Measurements from ENCODE around the gene MBD1.

DNA sequence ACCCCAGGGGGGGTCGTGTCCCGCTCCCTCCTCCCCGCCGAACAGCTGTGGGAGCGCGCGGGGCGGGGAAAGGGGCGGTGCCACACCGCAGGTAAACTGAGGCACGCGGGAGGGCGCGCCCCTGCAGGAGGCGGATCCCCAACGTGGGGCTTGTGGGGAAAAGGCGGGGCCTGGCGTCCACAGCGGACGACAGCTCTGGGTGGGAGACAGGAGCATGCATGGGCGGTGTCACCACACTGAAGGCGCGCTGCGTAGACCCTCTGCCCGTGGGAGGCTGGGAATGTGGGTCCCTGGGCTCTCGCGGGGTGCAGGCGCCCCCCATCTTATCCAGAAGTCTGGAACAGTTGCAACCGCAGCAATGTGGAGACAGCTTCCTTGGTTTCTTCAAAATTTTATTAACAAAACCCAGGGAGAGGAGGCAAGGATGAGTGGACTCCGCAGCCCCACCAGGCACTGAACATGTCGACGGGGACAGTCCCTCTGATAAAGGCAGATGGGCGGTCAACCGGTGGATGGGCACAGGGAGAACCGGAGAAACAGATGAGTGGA is 723 bp upstream of the MBD1 start:
- no peak for TF ChIP-seq EP300 (IDR thresholded peaks at IDR 0.05)
- TF ChIP-seq, protein P1, sequence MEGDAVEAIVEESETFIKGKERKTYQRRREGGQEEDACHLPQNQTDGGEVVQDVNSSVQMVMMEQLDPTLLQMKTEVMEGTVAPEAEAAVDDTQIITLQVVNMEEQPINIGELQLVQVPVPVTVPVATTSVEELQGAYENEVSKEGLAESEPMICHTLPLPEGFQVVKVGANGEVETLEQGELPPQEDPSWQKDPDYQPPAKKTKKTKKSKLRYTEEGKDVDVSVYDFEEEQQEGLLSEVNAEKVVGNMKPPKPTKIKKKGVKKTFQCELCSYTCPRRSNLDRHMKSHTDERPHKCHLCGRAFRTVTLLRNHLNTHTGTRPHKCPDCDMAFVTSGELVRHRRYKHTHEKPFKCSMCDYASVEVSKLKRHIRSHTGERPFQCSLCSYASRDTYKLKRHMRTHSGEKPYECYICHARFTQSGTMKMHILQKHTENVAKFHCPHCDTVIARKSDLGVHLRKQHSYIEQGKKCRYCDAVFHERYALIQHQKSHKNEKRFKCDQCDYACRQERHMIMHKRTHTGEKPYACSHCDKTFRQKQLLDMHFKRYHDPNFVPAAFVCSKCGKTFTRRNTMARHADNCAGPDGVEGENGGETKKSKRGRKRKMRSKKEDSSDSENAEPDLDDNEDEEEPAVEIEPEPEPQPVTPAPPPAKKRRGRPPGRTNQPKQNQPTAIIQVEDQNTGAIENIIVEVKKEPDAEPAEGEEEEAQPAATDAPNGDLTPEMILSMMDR (IDR thresholded peaks at IDR 0.05): no peak
- TF ChIP-seq POLR2A (IDR thresholded peaks at IDR 0.05): no peak
